IPS-20b (cell line): ENCODE data around the gene REC8.

Experiments used
- H3K27ac ChIP-seq: one replicate; pipeline ENCODE4 v1.5.1; 2013; ENCODE audit warnings: low read length
- H3K27me3 ChIP-seq: 2 replicates; pipeline ENCODE4 v1.6.1; 2013; ENCODE audit warnings: mild to moderate bottlenecking, low read length, inconsistent platforms; ENCODE audit not compliant: insufficient read depth
- H3K36me3 ChIP-seq: 2 replicates; pipeline ENCODE4 v1.6.1; 2013; ENCODE audit warnings: low read depth, mild to moderate bottlenecking, inconsistent platforms, low read length, moderate library complexity; ENCODE audit not compliant: insufficient read depth
- H3K4me1 ChIP-seq: 2 replicates; pipeline ENCODE4 v1.6.1; 2013; ENCODE audit warnings: mild to moderate bottlenecking, control low read depth, inconsistent platforms, low read length, moderate library complexity; ENCODE audit not compliant: insufficient read depth
- H3K4me3 ChIP-seq: 2 replicates; pipeline ENCODE4 v1.5.1; 2013; ENCODE audit warnings: mild to moderate bottlenecking, low read length, inconsistent platforms
- H3K9ac ChIP-seq: 2 replicates; pipeline ENCODE4 v1.6.1; 2013; ENCODE audit warnings: low read depth, mild to moderate bottlenecking, inconsistent platforms, low read length, moderate library complexity
- H3K9me3 ChIP-seq: 2 replicates; pipeline ENCODE4 v1.6.1; 2013; ENCODE audit warnings: mild to moderate bottlenecking, low read depth, low read length, inconsistent platforms; ENCODE audit not compliant: insufficient read depth

The REC8 gene

GRCh38 chr14:24171422-24172260 lies at the start of gene REC8:
TSS of gene REC8 (plus strand) at chr14:24172080. CDS start at chr14:24172553, 473 bp downstream.
- Histone ChIP-seq H3K36me3 (0 out of 2 replicates have a peak, but pooled peaks cover under 1% of the 10 kb centered on the region), H3K4me1 (no peaks in the 10 kb centered on the region), H3K9ac (no peak within 1 kb of the TSS), H3K4me3 (no peak within 1 kb of the TSS), H3K27ac (no peak within 1 kb of the TSS), H3K27me3 (no peaks in the 10 kb centered on the region), H3K9me3 (no peaks in the 10 kb centered on the region)

GRCh38 chr14:24122416-24122815 lies 49.5 kb upstream of the REC8 start:
- Histone ChIP-seq H3K27ac (no peak overlapping the region), H3K9me3 (no peaks in the 10 kb centered on the region), H3K4me1 (no peaks in the 10 kb centered on the region), H3K9ac (no peak overlapping the region), H3K27me3 (no peaks in the 10 kb centered on the region), H3K4me3 (no peak overlapping the region), H3K36me3 (peaks cover 57% of the 10 kb centered on the region)

- H3K9ac ChIP-seq = no peak overlapping the region
- no peaks in the 10 kb centered on the region for H3K9me3 ChIP-seq
- no peaks in the 10 kb centered on the region for H3K27me3 ChIP-seq
- peaks cover 52% of the 10 kb centered on the region for H3K36me3 ChIP-seq
- no peak overlapping the region for H3K27ac ChIP-seq
- H3K4me1 ChIP-seq = no peaks in the 10 kb centered on the region
- H3K4me3 ChIP-seq = no peak overlapping the region
These were observed 49.0 kb upstream of the REC8 start for GRCh38 chr14:24122898-24123297.

GRCh38 chr14:24123424-24124417 lies 48.2 kb upstream of the REC8 start:
- H3K9ac ChIP-seq = no peak overlapping the region
- no peak overlapping the region for H3K4me3 ChIP-seq
- no peak overlapping the region for H3K27ac ChIP-seq
- H3K9me3 ChIP-seq = no peaks in the 10 kb centered on the region
- H3K27me3 ChIP-seq = no peaks in the 10 kb centered on the region
- H3K4me1 ChIP-seq = no peaks in the 10 kb centered on the region
- peaks cover 44% of the 10 kb centered on the region for H3K36me3 ChIP-seq

GRCh38 chr14:24126939-24127338 lies 44.9 kb upstream of the REC8 start:
- H3K27me3 ChIP-seq = no peaks in the 10 kb centered on the region
- H3K27ac ChIP-seq = no peak overlapping the region
- no peak overlapping the region for H3K9ac ChIP-seq
- peaks cover 16% of the 10 kb centered on the region for H3K36me3 ChIP-seq
- no peaks in the 10 kb centered on the region for H3K4me1 ChIP-seq
- no peak overlapping the region for H3K4me3 ChIP-seq
- H3K9me3 ChIP-seq = no peaks in the 10 kb centered on the region

- no peak overlapping the region for H3K27ac ChIP-seq
- no peak overlapping the region for H3K9ac ChIP-seq
- no peaks in the 10 kb centered on the region for H3K27me3 ChIP-seq
- H3K9me3 ChIP-seq = no peaks in the 10 kb centered on the region
- H3K36me3 ChIP-seq = peaks cover 12% of the 10 kb centered on the region
- no peak overlapping the region for H3K4me3 ChIP-seq
- no peaks in the 10 kb centered on the region for H3K4me1 ChIP-seq
These were observed 44.2 kb upstream of the REC8 start for GRCh38 chr14:24127673-24128072.

- no peaks in the 10 kb centered on the region for H3K4me1 ChIP-seq
- no peak overlapping the region for H3K9ac ChIP-seq
- no peak overlapping the region for H3K4me3 ChIP-seq
- no peaks in the 10 kb centered on the region for H3K9me3 ChIP-seq
- no peaks in the 10 kb centered on the region for H3K27me3 ChIP-seq
- no peaks in the 10 kb centered on the region for H3K36me3 ChIP-seq
- no peak overlapping the region for H3K27ac ChIP-seq
These were observed 42.4 kb upstream of the REC8 start for GRCh38 chr14:24129410-24129998.

GRCh38 chr14:24130380-24130716 lies 41.5 kb upstream of the REC8 start, which contains the start of gene FITM1:
TSS of gene FITM1 (plus strand) at chr14:24130659. CDS start at chr14:24131564, 905 bp downstream.
- H3K9ac ChIP-seq = no peak within 1 kb of the TSS

GRCh38 chr14:24130717-24131548 lies 40.9 kb upstream of the REC8 start:
- Histone ChIP-seq H3K27me3 (no peaks in the 10 kb centered on the region), H3K9ac (no peak overlapping the region), H3K4me1 (0 out of 2 replicates have a peak, but pooled peaks cover 5% of the 10 kb centered on the region)

More at GRCh38 chr14:24130380-24130716, 41.5 kb upstream of the REC8 start, which contains the start of gene FITM1:
- Histone ChIP-seq H3K9me3 (no peaks in the 10 kb centered on the region), H3K4me3 (no peak within 1 kb of the TSS), H3K36me3 (no peaks in the 10 kb centered on the region), H3K27me3 (no peaks in the 10 kb centered on the region), H3K4me1 (0 out of 2 replicates have a peak, but pooled peaks cover 3% of the 10 kb centered on the region), H3K27ac (no peak within 1 kb of the TSS)

GRCh38 chr14:24131549-24131966 lies 40.3 kb upstream of the REC8 start:
- Histone ChIP-seq H3K36me3 (no peaks in the 10 kb centered on the region), H3K9me3 (no peaks in the 10 kb centered on the region), H3K4me3 (no peak overlapping the region), H3K27ac (no peak overlapping the region), H3K27me3 (no peaks in the 10 kb centered on the region), H3K9ac (no peak overlapping the region), H3K4me1 (peaks cover 6% of the 10 kb centered on the region; the same call in 1 of the 2 replicates)

More at GRCh38 chr14:24130717-24131548, 40.9 kb upstream of the REC8 start:
- H3K27ac ChIP-seq = no peak overlapping the region
- H3K9me3 ChIP-seq = no peaks in the 10 kb centered on the region
- H3K36me3 ChIP-seq = no peaks in the 10 kb centered on the region
- no peak overlapping the region for H3K4me3 ChIP-seq
